HG03432 (cell line): ENCODE data around the gene ZCWPW1.

Experiments
- ATAC-seq: cut with Tn5 transposase; IDR thresholded peaks from one replicate; pipeline ENCODE4 v1.9.1; 2021; ENCODE audit warnings: mild to moderate bottlenecking, moderate library complexity; ENCODE audit not compliant: unreplicated experiment

Gene ZCWPW1, protein sequence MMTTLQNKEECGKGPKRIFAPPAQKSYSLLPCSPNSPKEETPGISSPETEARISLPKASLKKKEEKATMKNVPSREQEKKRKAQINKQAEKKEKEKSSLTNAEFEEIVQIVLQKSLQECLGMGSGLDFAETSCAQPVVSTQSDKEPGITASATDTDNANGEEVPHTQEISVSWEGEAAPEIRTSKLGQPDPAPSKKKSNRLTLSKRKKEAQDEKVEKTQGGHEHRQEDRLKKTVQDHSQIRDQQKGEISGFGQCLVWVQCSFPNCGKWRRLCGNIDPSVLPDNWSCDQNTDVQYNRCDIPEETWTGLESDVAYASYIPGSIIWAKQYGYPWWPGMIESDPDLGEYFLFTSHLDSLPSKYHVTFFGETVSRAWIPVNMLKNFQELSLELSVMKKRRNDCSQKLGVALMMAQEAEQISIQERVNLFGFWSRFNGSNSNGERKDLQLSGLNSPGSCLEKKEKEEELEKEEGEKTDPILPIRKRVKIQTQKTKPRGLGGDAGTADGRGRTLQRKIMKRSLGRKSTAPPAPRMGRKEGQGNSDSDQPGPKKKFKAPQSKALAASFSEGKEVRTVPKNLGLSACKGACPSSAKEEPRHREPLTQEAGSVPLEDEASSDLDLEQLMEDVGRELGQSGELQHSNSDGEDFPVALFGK

DNA sequence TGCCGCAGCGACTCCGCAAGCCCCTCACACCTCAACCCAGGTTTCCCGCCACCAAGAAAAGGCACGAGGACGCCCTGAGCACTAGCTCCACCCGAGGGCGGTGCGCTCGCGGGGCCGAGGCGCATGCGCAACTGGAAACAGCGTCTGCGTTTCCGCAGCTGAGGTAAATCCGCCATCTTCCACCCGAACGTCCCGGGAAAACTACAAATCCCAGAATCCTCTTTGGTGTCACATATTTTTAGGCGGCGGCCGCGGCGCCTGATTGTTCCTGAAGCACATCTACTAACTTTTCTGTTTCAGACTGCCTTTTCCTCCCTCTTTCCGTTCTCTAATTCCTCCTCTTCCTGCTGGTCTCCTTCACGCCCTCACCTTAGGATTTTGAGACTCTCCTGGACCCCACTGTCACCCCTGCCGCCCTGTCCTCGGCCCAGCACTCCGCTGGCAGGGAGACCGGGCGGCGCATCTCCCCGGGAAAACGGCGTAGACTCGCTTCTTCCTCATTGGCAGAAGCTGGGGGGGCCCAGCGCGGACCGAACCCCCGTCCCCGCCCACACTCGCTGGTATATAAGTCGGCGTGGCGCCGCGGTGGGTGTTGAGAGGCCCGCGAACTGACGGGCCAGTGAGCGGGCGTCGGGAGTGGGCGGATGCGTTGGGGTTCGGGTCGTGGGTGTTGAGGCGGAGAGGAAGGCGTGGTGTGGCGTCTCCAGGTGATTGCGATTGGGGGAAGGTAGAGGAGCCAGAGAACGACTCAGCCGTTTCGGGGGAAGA lies at the start of gene ZCWPW1:
TSS of gene ZCWPW1 (minus strand) at position 505 of the 768 bp plus-strand sequence. CDS start 8,054 bp downstream, outside the sequence.
- ATAC-seq = peak; percentile 42

DNA sequence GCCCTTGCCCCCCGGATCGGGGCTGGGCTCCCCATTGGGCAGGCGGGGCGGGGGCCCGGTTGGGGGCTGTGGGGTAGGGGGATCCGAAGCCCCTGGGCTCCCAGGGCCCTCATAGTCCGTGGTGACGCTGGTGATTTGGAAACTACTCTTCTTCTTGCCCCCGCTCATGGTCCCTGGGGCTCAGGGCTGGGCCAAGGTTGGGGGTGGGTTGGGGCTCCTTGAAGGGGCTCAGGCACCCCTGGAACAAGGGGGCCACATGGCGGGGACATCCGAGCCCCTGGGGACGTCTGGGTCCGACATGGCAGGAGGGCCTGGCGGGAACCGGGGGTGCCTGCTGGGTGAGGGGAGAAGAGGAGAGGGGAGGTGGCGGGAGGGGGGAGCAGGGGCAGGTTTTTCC lies 49.4 kb upstream of the ZCWPW1 start:
- no peak for ATAC-seq

DNA sequence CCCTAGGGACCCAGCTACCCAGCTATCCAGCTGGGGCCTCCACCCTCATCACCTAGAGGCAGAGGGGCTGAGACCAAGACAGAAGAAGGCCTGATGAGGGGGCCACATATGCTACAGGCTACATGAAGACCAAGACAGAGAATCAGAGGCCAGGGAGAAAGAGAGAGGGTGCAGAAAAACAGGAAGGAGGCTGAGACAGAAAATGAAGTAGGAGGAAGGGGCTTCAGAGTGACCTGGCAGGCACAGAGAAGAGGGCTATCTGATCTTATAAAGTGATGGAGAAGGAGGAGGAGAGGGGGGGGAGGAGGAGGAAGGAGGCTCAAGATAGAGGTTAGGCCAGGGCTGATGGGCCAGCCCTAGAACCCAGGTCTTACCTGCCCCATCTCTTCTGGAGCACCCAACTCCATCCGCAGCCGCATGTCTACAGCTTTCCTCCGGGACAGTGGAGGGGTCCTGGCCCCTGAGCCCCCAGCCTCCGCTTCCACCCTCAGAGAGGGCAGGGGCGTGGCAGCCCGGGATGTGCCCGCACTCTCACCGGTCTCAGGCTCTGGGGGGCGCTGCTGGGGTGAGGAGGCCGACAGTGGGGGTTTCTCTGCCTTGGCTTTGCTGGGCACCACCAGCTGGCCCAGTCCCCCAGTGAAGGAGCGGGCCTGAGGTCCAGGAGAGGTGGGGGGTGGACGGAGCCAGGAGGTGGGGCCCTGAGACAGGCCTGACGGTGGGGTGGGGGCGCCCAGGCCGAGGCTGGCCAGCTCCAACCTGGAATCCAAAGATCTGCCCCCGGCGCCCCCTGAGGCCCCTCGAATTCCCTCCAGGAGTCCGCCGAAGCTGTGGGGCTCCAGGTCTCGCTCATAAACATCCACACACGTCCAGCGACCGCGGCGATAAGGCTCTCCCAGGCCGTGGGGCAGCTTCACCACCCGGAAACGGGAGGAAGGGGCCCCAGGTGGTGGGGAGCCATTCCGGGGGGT lies 48.7 kb upstream of the ZCWPW1 start:
- no peak for ATAC-seq

DNA sequence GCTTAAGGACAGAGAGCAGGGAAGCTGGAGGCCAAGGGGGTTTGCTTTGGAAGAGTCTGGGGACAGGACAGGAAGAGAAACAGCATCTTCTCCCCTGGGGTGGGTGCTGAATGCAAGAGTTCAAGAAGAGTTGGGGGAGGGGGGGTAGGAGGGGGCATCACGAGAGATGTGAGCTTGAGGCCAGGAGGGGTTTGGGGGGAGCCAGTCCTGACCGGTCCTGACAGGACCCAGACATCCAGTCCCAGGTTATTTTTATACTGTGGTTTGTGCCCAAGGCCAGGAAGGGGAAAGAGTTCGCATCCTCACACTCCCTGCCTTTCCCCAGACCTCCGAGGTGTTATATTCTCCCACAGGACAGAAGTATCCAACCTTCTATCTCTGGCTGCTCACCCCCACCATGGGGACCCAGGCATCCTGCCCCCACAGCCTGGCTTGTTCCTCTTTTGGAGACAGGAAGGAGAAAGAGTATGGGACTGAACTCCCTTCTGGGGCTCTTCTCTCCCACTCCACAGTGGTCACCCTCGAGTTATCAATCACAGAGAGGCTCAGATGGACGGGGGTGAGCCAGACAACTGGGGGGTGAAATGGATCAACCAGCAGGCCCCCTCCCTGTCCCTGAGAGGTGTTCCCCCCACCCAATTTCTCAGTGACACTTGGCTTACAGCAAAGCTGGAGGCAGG lies 47.7 kb upstream of the ZCWPW1 start:
- no peak for ATAC-seq

DNA sequence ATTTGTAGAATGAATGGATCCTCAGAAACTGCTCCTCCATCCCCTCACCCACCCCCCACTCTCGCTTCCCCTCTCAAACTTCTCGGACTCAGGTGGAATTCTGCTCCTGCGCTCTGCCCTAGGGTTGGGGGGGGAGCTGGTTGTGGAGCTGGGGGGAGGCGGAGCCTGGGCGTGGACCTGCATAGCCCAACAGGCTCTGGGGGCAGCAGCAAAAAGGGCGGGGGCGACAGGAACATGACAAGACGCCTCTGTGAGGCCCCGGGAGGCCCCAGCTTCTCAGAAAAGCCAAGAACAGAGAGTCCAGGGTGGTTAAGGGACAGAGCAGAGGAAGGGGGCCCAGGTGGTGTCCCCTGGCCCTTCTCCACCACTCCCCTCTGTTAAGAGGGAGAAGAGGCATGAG lies 47.0 kb upstream of the ZCWPW1 start:
- no peak for ATAC-seq

DNA sequence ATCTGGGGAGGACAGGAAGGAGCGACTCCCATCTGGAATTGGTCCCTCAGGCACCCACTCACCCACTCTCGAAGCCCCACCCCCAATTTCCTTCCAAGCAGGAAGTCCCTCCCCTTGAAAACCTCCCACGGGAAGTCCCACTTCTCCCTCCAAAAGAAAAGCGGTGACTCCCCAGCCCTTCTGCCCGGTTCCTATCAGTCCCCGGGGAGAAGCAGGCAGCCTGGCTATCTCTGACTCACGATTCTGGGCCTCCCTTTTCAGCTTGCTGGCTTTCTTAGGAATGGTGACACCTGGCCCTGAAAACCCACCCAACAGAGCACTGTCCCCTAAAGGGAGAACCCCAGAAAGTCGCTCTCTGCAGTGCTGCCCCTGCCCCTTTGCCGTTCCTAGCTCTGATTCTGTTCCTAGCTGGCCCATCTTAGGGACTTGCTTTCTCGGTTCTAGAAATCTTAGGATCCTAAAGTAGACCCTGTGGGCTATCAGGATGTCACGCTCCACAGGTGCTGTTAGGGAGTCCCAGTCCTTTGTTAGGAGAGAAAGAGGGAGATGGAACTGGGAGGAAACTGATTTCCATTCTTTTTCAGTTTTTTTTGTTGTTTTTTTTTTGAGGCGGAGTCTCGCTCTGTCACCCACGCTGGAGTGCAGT lies 44.5 kb upstream of the ZCWPW1 start:
- no peak for ATAC-seq

DNA sequence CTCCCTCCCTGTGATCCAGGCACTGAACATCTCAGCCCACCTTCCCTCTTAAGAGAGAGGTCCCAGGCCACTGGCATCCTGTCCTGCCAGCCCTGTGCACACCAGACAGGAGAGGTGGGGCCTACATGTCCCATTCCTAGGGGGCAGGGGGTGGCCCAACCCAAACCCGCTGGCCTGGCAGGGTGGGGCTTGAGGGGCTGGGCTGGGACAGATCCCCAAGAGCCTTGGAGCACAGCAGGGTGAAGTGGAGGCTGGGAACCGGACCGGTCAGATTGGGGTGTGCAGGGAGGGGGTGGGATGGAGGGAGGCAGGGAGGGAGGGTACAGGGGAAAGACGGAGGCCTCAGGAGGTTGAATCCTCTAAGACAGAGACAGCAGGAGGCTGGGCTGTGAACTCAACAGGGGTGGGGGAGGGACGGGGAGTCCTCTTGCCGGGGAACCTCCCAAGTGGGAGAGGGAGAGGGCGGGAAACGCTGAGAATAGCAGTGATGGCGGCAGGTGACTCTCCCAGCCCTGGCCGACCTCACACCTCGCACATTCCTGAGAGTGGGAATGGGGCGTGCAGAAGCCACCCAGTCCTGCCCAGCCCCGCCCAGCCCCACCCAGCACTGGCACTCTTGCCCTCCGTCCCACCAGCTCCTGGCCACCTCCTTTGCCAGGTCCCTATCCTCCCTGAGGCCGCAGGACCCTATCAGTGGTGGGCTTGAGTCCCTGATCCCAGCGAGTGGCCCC lies 43.8 kb upstream of the ZCWPW1 start:
- ATAC-seq = no peak

DNA sequence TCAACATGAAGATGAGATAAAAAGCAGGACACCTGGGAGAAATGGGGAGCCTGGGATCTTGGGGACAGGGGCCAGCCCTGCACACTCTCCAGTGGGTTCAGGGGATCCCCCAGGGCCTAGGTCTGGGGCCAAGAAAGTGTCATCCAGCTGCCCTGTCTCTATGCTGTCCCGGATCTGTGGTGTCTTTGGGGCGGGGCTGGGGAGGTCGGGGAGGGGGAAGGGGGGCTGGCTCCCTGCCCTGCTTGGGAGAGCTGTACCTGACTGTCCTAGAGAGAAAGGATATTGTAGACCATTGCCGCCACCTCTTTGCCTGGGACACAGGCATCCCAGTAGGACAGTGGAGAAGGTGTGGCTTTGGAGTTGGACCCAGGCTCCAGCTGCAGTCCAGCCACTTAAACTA lies 42.5 kb upstream of the ZCWPW1 start:
- no peak for ATAC-seq

DNA sequence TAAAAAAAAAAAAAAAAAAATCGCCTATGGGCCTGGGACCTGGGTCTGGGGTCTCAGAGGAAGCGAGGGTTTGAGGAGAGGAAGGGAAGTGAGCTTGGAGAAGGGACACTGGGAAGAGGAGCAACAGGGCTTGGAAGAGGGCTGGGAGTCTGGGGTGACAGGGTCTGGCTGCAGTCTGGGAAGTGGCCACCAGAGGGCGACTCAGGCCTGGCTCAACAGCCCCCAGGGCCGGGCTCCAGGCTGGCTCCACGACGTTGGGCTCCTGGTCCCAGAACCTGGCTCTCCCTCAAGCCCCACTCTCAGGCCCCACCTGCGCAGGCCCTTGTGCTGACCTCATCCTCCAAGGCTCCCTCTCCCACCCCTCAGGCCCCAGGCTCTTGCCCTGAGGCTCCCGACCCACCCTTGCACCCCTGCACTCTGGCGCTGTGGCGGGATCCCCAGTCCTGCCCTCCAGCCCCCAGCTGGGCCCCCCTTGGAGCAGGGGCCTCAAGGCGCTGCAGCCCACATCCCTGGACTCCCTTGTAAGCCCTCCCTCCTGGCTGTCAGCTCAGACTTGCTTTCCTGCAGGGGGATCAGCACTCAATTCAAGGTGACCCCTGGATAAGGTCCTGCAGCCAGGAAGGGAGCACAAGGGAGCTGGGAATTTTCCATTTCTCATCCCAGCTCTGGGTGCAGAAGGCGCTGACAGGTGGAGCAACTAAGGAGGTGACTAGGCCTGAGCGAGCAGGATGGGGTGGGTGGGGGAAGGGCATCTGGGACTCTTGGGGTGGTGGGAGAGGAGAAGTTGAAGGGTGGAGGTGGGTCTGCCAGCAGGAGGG lies 40.9 kb upstream of the ZCWPW1 start:
- ATAC-seq = no peak

DNA sequence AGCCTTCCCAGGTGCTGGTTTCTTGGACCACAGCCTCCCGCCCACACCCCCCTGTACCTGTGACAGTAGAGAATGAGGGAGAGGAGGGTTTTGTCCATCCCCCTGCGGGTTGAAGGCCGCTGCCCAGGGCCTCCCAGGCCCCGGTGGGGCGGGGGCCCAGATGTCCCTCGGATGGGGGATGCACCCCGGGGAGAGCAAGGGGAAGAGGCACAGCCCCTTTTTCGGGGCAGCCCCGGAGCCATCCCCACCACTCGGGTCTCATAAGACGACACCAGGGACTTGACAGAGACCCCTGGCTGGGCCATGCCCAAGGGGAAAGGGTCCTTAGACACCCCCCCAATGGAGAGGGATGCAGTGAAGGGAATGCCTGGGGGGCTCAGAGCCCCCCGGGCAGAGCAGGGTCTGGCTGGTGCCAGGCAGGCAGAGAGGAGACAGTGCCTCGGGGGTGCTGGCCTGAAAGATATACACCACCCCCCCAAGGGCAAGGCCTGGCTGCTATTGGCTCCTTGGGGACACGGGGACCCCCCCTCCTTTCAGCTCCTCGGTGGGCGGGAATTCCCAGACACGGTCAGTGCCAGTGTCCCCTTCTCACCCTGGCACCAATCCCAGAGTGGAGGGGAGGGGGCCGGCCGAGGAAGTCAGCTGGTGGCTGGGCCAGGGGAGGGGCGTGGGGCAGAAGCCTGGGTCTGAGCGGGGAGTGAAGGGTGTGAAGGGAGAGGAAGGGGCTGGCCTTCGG lies 39.3 kb upstream of the ZCWPW1 start:
- ATAC-seq = no peak

DNA sequence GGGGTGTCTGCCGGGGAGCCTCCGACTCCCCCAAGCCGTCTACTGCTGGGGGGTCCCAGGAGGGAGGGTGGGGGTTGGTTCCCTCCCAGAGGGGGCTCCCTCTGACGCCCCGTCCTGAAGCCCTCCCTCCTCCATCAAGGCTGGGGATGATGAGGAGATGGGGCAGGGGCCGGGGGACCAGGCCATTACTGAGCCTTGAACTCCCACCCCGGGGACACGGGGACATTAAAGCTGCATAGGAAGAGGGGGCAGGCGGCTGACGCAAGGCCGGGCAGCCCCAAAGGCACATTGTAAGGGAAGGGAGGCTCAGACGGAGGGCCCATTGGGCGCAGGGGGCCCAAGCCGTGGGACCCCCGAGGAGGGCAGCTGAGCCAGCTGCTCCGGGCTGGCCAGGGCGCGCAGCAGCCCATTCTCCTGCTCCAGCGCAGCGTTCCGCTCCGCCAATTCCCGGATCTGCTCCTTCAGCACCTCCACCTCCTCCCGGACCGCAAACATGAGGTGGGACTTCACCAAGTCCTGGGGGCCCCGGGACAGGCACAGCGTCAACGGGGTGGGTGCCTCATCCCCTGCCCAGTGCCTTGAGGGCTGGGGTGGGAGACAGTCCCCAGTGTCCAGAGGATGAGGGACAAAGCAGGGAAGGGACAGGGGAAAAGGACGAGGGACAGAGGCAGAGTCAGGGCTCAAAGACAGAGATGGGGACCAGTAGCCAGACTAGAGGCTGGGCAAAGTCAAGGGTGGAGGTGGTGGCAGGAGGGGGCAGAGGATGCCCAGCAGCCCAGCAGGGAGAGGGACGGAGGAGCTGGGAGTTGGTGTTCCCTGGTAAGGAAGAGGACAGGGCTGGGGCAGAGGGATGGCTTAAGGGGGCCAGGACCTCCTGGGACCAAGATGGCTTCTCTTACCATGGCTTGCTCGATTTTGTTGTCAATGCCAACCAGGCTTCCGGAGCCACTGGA lies 38.4 kb upstream of the ZCWPW1 start:
- no peak for ATAC-seq

DNA sequence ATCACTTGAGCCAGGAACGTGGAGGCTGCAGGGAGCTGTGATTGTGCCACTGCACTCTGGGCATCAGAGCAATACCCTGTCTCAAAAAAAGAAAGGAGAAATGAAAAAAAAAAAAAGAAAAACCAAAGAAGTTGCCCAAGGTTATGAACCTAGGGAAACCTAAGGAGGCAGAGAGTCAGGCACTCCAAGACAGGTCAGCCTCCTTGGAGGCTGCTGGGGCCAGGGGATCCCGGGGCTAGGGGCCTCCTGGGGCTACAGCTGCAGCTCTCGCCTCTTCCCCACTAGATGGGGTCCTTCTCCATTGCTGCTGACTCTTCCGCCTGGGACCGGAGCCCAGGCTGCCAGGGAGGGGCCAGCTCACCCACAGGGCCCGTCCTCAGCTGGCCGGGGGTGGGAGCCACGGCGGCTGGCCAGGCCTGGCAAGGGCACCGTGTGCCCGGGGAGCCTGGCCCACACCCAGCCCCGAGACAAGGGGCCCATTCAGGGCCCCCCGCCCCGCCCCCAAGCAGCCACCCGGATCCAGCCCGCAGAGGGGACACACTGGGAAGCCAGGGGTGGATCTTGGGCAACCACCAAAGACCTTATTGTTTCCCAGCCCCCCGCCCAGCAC lies 37.3 kb upstream of the ZCWPW1 start:
- no peak for ATAC-seq

DNA sequence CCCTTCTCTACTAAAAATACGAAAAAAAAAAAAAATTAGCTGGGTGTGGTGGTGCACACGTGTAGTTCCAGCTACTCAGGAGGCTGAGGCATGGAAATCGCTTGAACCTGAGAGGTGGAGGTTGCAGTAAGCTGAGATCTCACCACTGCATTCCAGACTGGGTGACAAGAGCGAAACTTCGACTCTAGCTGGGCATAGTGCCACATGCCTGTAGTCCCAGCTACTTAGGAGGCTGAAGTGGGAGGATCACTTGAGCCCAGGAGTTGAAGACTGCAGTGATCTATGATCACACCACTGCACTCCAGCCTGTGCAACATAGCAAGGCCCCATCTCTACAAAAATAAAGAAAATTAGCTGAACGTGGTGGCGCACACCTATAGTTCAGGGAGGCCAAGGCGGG lies 36.8 kb upstream of the ZCWPW1 start:
- no peak for ATAC-seq

DNA sequence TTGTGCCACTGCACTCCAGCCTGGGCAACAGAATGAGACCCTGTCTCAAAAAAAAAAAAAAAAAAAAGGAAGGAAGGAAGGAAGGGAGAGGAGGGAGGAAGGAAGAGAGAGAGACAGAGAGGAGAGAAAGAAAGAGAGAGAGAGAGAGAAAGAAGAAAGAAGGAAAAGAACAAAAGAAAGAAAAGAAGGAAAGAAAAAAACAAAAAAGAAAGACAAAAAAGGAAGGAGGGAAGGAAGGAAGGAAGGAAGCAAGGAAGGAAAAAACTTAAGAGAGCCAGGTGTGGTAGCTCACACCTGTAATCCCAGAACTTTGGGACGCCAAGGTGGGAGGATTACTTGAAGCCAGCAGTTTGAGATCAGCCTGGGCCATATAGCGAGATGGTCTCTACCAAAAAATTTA lies 36.3 kb upstream of the ZCWPW1 start:
- ATAC-seq = no peak

DNA sequence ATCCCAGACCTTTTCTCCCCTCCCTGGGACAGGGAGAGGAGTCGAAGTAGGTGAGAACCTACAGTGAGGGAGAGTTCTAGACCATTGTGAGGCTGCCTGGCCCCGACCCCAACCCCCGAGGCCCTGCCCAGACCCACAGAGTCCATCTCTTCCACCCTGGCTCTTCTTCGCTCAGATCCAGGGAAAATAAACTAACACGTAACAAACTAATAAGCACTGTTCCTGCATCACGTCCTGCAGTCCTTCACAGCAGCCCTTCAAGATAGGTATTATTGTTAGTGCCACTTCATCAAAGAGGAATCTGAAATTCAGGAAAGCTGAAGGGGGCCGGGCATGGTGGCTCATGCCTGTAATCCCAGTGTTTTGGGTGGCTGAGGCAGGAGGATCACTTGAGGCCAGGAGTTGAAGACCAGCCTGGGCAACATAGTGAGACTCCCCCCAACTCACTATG lies 35.7 kb upstream of the ZCWPW1 start, which contains the start of gene SPACDR:
TSS of gene SPACDR (minus strand) at position 51 of the 451 bp plus-strand sequence. CDS start 235 bp downstream, outside the sequence.
- ATAC-seq = no peak

DNA sequence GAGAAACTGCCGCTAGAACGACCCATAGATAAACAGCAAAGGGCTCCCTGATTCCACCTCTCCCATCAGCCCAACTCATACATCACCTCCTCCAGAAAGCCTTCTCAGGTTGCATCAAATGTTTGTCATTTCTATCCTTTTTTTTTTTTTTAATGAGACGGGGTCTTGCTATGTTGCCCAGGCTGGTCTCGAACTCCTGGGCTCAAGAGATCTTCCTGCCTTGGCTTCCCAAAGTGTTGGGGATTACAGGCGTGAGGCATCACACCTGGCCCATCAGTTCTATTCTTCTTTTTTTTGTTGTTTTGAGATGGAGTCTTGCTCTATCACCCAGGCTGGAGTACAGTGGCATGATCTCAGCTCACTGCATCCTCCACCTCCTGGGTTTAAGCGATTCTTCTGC lies 28.5 kb upstream of the ZCWPW1 start:
- ATAC-seq = no peak
